Heart left ventricle (tissue), 13 donors: ENCODE measurements around the gene LYSET.
"Not testable (repeated sequence)": the region's sequence is repeated elsewhere in the genome, so short reads cannot be mapped to it uniquely, and the experiment has no call there.

Source experiments
- POLR2A ChIP-seq, 2 donors: fragments of 450-650 bp; IDR thresholded peaks; one replicate each; pipeline ENCODE4 v1.6.1; 2017; ENCODE audit warnings: antibody characterized with exemption in 2 of 2, mild to moderate bottlenecking in 2 of 2, moderate library complexity in 2 of 2
- TF ChIP-seq, protein P1 (sequence below), 12 donors: fragments of 200-600 bp; sonication (generic) in 4 of 12; IDR thresholded peaks; one replicate each; pipeline versions ENCODE4 v1.5.0 to v1.8.0; 2018 to 2022; ENCODE audit warnings: antibody characterized with exemption in 12 of 12, mild to moderate bottlenecking in 5 of 12
- donor health status: ischemic (EF 13 %, LVEDD 7.1; RV severe dilation, severe dysfunction).
- donor health status: DM: no; HTN: yes; CAD: no.
- donor health status: DM: no; HTN: no; CAD: no.
- donor health status: ischemic (EF 25% LVEDD 6.9; RV normal size, moderate dysfunction).
- donor health status: ischemic (EF 25% LVEDD 5.7; RV mildly dilated, moderate dysfunction).
- donor health status: ischemic (EF 35%, LVEDD 5.7; RV mildly dilated, moderate dysfunction).
- donor health status: nonischemic (EF 11% LVEDD 7.7; RV severe dilation, severe dysfunction).
- donor health status: DM: yes; HTN: yes; CAD: no.
- donor health status: PGD.
- donor health status: ischemic (EF 29% LVEDD 5.4; RV normal size, mild dysfunction).
- donor health status: nonischemic (EF 23%, LVEDD 6.1; RV moderate dilation, normal function).

- TF ChIP-seq, protein P1, sequence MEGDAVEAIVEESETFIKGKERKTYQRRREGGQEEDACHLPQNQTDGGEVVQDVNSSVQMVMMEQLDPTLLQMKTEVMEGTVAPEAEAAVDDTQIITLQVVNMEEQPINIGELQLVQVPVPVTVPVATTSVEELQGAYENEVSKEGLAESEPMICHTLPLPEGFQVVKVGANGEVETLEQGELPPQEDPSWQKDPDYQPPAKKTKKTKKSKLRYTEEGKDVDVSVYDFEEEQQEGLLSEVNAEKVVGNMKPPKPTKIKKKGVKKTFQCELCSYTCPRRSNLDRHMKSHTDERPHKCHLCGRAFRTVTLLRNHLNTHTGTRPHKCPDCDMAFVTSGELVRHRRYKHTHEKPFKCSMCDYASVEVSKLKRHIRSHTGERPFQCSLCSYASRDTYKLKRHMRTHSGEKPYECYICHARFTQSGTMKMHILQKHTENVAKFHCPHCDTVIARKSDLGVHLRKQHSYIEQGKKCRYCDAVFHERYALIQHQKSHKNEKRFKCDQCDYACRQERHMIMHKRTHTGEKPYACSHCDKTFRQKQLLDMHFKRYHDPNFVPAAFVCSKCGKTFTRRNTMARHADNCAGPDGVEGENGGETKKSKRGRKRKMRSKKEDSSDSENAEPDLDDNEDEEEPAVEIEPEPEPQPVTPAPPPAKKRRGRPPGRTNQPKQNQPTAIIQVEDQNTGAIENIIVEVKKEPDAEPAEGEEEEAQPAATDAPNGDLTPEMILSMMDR (IDR thresholded peaks at IDR 0.05) = not testable (repeated sequence)
- not testable (repeated sequence) for TF ChIP-seq POLR2A (IDR thresholded peaks at IDR 0.05)
Measured at GRCh38 chr14:93168610-93169009, 16.5 kb upstream of the LYSET start.
